ENCODE results near the gene MOCS2.

The MOCS2 gene

DNA sequence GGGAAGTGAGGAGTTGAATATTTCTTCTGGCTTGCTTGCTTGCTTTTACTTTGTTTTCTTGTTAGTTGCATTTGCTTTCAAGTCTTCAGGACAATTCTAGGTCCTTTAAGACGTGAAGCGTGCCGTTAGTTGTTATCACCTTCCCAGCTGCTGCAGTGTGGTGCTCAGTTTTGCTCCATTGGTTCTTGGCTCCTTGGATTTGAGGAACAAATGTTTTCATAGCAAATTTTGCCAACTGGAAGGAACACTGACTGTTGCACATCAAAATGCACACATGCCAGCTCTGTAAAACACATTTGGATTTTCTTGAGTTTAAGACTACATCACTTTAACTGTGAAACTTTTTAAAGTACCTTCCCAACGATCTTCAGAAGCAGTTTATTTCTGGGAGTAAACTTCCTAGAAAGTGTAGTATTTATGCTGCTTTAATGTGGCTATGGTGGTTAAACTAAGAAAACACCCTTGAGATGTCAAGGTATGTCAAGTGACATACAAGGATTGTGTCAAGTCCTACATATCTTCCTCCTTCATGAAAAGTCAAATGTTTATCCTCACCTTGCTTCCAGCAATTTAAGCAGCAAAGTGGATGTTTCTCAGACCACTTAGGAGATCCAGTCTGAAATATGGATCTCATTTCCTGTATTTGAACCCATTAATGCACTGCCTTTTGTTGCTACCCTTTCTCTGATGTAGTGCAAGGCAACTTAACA is 24.9 kb downstream of the MOCS2 start:
- TF ChIP-seq, protein P1, sequence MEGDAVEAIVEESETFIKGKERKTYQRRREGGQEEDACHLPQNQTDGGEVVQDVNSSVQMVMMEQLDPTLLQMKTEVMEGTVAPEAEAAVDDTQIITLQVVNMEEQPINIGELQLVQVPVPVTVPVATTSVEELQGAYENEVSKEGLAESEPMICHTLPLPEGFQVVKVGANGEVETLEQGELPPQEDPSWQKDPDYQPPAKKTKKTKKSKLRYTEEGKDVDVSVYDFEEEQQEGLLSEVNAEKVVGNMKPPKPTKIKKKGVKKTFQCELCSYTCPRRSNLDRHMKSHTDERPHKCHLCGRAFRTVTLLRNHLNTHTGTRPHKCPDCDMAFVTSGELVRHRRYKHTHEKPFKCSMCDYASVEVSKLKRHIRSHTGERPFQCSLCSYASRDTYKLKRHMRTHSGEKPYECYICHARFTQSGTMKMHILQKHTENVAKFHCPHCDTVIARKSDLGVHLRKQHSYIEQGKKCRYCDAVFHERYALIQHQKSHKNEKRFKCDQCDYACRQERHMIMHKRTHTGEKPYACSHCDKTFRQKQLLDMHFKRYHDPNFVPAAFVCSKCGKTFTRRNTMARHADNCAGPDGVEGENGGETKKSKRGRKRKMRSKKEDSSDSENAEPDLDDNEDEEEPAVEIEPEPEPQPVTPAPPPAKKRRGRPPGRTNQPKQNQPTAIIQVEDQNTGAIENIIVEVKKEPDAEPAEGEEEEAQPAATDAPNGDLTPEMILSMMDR (IDR thresholded peaks at IDR 0.05; ENCODE audit: low read depth, low read length) = no peak
- DNase-seq (ENCODE audit: extremely low read depth, low read depth) = no peak

DNA sequence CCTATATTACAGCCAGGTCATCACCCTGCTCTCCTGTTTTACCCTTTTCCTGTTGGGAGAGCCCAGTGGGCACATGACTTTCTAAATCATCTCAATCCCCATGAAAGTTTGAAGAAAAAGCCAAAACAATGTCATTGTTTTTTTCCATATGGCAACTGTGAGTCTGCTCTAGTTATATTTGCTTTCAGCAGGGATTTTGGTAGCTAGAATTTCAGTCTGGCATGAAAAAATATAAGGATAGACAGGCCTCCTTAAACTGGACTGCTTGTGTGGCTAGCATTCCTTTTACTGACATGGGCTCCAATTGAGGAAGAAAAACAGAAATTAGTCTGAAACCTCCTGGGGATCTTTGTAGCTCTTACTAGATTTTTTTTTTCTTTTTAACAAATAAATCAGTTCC is 25.6 kb downstream of the MOCS2 start:
- TF ChIP-seq, protein P1 (IDR thresholded peaks at IDR 0.05; ENCODE audit: low read depth, low read length) = no peak
- DNase-seq (ENCODE audit: extremely low read depth, low read depth) = no peak

DNA sequence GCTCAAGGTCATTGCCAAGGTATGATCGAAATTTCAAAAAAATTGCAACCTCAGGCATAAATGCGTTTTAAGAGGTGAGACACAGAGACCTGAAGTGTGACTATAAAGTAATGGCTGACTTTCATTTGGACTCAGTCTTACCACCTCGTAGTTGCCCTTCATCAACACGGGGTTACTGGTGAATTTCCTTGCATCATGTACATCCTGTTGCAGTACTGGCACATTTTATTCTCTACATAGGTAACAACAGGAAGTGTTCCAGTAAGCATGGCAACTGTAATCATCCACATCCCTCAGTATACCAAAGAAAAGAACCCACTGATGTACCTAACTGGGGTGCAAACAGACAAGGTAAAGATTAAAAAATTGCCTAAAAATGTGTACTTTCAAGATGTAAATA is 29.3 kb downstream of the MOCS2 start:
- DNase-seq (ENCODE audit: extremely low read depth, low read depth) = no peak
- TF ChIP-seq, protein P1 (IDR thresholded peaks at IDR 0.05; ENCODE audit: low read depth, low read length) = no peak

DNA sequence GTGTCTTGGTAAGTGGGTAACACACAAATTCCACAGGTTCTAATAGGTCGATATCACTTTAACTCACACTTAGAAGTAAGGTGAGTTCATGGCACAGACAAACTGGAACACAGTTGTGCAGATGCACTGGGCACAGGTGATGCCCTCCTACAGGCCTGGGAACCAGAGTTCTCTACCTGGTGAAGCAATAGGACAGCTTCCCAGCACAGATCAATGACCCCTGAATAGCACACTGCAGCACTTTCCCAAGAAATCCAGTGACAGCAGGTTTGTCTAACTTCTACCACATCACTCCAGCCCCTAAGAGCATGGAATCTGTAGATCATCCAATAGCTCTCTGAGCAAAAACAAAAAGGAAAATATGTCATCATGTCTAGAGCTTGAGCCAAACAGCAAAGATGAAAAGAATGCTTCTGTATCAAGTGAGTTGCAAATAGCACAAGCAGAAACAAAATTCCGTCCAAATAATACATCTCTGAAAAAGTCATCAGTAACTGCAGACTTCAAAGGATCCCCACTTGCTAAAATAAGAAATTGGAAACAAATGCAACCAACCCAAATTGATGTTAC is 33.5 kb downstream of the MOCS2 start:
- TF ChIP-seq, protein P1 (IDR thresholded peaks at IDR 0.05; ENCODE audit: low read depth, low read length) = no peak
- DNase-seq (ENCODE audit: extremely low read depth, low read depth) = no peak

DNA sequence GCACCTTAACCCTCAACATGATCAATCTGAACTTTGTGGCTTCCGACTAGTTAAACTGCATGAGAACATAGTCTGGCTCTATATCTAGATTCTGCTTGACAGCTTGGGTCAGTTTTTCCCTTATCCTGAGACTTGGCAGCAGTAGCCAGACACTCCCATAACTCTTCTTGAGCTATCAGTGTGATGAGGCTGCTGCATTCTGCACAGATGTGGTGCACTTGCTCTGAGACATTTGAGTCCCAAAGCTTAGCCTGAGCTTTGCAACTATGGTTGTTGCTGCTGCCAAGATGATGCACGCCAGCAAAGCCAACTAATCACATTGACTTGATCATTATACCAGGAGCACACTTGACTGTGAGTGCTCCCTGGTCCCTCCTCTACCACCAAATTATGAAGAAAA is 36.2 kb downstream of the MOCS2 start:
- TF ChIP-seq, protein P1 (IDR thresholded peaks at IDR 0.05; ENCODE audit: low read depth, low read length) = no peak
- DNase-seq (ENCODE audit: extremely low read depth, low read depth) = peak; percentile 14

DNA sequence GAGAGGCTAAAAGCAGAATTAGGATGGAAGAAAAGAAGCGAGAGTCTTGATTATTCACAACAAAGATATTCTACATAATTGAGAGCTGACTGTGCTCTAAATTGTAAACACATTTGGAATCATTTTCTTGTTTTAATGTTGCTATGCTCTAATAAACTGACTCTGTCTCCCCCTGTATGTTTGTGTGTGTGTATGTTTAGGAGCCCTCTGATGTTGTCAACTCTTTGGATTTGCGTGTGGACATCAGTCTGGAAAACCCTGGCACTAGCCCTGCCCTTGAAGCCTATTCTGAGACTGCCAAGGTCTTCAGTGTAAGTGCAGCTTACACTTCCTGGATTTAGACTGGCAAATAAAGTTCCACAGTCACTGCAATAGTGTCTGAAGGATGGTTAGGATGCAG is 37.8 kb downstream of the MOCS2 start:
- peak; percentile 74 for DNase-seq (ENCODE audit: extremely low read depth, low read depth)
- TF ChIP-seq, protein P1 (IDR thresholded peaks at IDR 0.05; ENCODE audit: low read depth, low read length) = peak; percentile 46

DNA sequence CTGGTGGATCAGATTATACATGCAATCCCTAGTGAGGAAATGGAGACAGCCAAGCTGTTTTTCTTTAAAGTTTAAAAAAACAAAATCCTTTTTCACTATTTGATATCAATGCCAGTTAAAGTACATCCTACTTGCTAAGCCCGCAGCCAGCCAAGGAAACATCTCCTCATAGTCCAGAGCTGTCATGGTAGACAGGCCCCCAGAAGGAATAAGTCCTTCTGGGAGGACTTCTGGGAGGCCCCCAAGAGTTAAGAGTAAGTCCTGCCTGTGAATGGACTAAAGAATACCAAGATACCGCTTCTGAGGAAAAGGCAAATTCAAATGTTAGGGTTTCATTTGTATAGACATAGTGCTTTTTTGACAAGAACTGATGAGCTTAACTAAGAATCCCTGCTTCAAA is 38.3 kb downstream of the MOCS2 start:
- TF ChIP-seq, protein P1 (IDR thresholded peaks at IDR 0.05; ENCODE audit: low read depth, low read length) = no peak
- no peak for DNase-seq (ENCODE audit: extremely low read depth, low read depth)
